SK-N-SH treated with all-trans-retinoic acid at 6 μM for 48 hours (cell line): ENCODE data around the gene COBL.

Experiments
- ATAC-seq: fragments of 200-7000 bp; cut with Tn5 transposase; 3 replicates; pipeline ENCODE4 v1.9.1; 2020; ENCODE audit warnings: mild to moderate bottlenecking, moderate library complexity
- ARNTL ChIP-seq: fragments of 450-650 bp; formaldehyde crosslinking; IDR thresholded peaks from 2 replicates; pipeline ENCODE4 v1.5.0; 2020; ENCODE audit warnings: low read depth, mild to moderate bottlenecking, moderate library complexity, borderline replicate concordance
- BACH2 ChIP-seq: fragments of 250-450 bp; sonication (Bioruptor Pico); IDR thresholded peaks from 2 replicates; pipeline ENCODE4 v1.9.0; 2021; ENCODE audit warnings: mild to moderate bottlenecking, borderline replicate concordance
- CSDC2 ChIP-seq: fragments of 250-450 bp; sonication (Bioruptor Pico); IDR thresholded peaks from 2 replicates; pipeline ENCODE4 v1.5.0; 2020; ENCODE audit warnings: mild to moderate bottlenecking, moderate library complexity
- ESRRG ChIP-seq: fragments of 250-450 bp; sonication (Bioruptor Pico); IDR thresholded peaks from 2 replicates; pipeline ENCODE4 v1.6.1; 2021; ENCODE audit warnings: mild to moderate bottlenecking
- GLIS3 ChIP-seq: fragments of 250-450 bp; sonication (Bioruptor Pico); IDR thresholded peaks from 2 replicates; pipeline ENCODE4 v1.5.0; 2020; ENCODE audit warnings: mild to moderate bottlenecking, moderate library complexity
- ISL1 ChIP-seq: fragments of 250-450 bp; sonication (Bioruptor Pico); IDR thresholded peaks from 2 replicates; pipeline ENCODE4 v2.1.2; 2022; ENCODE audit warnings: mild to moderate bottlenecking, moderate library complexity
- OSR1 ChIP-seq: fragments of 250-450 bp; sonication (Bioruptor Pico); IDR thresholded peaks from 2 replicates; pipeline ENCODE4 v1.8.0; 2022; ENCODE audit warnings: moderate library complexity, mild to moderate bottlenecking, inconsistent platforms
- PPARA ChIP-seq: fragments of 250-450 bp; sonication (Bioruptor Pico); IDR thresholded peaks from 2 replicates; pipeline ENCODE4 v1.5.0; 2020; ENCODE audit warnings: mild to moderate bottlenecking, borderline replicate concordance
- RARB ChIP-seq: fragments of 250-450 bp; sonication (Bioruptor Pico); IDR thresholded peaks from 2 replicates; pipeline ENCODE4 v1.8.0; 2021; ENCODE audit warnings: mild to moderate bottlenecking, moderate library complexity
- SNAI2 ChIP-seq: fragments of 250-450 bp; sonication (Bioruptor Pico); IDR thresholded peaks from 2 replicates; pipeline ENCODE4 v1.5.0; 2020; ENCODE audit warnings: mild to moderate bottlenecking, moderate library complexity
- TCF4 ChIP-seq: fragments of 250-450 bp; sonication (Bioruptor Pico); IDR thresholded peaks from 2 replicates; pipeline ENCODE4 v1.8.0; 2021; ENCODE audit warnings: mild to moderate bottlenecking, moderate library complexity, borderline replicate concordance
- TOX ChIP-seq: fragments of 250-450 bp; sonication (Bioruptor Pico); IDR thresholded peaks from 2 replicates; pipeline ENCODE4 v1.8.0; 2021; ENCODE audit warnings: mild to moderate bottlenecking, moderate library complexity, borderline replicate concordance
- ZC3H10 ChIP-seq: fragments of 250-450 bp; sonication (Bioruptor Pico); IDR thresholded peaks from 2 replicates; pipeline ENCODE4 v1.5.1; 2021; ENCODE audit warnings: mild to moderate bottlenecking, moderate library complexity
- ZFP3 ChIP-seq: fragments of 250-450 bp; sonication (Bioruptor Pico); IDR thresholded peaks from 2 replicates; pipeline ENCODE4 v1.5.0; 2020; ENCODE audit warnings: mild to moderate bottlenecking, moderate library complexity
- ZFP30 ChIP-seq: fragments of 450-650 bp; formaldehyde crosslinking; IDR thresholded peaks from 2 replicates; pipeline ENCODE4 v1.5.0; 2022; ENCODE audit warnings: mild to moderate bottlenecking, moderate library complexity
- ZNF70 ChIP-seq: fragments of 450-650 bp; formaldehyde crosslinking; IDR thresholded peaks from 2 replicates; pipeline ENCODE4 v1.5.0; 2020; ENCODE audit warnings: mild to moderate bottlenecking, moderate library complexity
- ZNF8 ChIP-seq: fragments of 450-650 bp; formaldehyde crosslinking; IDR thresholded peaks from 2 replicates; pipeline ENCODE4 v1.5.0; 2020; ENCODE audit warnings: mild to moderate bottlenecking, moderate library complexity
- TF ChIP-seq, protein P1 (sequence below): fragments of 250-450 bp; sonication (Bioruptor Pico); IDR thresholded peaks from 2 replicates; pipeline ENCODE4 v1.8.0; 2020; ENCODE audit warnings: mild to moderate bottlenecking, moderate library complexity, borderline replicate concordance
- TF ChIP-seq, protein P2 (sequence below): fragments of 250-450 bp; sonication (Bioruptor Pico); IDR thresholded peaks from 2 replicates; pipeline ENCODE4 v1.5.0; 2020; ENCODE audit warnings: mild to moderate bottlenecking, moderate library complexity
- TF ChIP-seq, protein P3 (sequence below): fragments of 250-450 bp; sonication (Bioruptor Pico); IDR thresholded peaks from 2 replicates; pipeline ENCODE4 v1.5.1; 2021; ENCODE audit warnings: mild to moderate bottlenecking, moderate library complexity
- TF ChIP-seq, protein P4 (sequence below): fragments of 250-450 bp; sonication (Bioruptor Pico); IDR thresholded peaks from 2 replicates; pipeline ENCODE4 v1.5.1; 2020; ENCODE audit warnings: low read depth, mild to moderate bottlenecking, moderate library complexity

The COBL gene

DNA sequence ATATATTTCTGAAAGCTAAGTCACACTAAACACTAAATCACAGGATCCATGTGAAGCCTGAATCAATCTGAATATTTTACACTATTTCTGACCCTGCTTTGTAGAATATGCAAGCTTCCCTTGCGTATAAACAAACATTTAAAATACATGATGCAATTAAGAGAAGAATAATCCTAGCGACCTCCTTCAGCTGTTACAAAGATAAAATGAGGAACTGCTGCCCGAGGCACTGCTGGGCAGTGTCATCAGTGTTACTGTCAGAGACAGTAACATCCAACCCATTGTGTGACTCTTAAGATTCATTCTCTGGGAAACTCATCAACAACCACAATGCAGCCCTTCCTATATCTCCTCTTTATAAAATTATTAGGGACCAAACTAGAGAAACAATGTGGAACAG lies 61.6 kb downstream of the COBL start (continued):
- TF ChIP-seq ZC3H10 (CRISPR knock-in tag) (no peak), SNAI2 (no peak)
- TF ChIP-seq, protein P1, sequence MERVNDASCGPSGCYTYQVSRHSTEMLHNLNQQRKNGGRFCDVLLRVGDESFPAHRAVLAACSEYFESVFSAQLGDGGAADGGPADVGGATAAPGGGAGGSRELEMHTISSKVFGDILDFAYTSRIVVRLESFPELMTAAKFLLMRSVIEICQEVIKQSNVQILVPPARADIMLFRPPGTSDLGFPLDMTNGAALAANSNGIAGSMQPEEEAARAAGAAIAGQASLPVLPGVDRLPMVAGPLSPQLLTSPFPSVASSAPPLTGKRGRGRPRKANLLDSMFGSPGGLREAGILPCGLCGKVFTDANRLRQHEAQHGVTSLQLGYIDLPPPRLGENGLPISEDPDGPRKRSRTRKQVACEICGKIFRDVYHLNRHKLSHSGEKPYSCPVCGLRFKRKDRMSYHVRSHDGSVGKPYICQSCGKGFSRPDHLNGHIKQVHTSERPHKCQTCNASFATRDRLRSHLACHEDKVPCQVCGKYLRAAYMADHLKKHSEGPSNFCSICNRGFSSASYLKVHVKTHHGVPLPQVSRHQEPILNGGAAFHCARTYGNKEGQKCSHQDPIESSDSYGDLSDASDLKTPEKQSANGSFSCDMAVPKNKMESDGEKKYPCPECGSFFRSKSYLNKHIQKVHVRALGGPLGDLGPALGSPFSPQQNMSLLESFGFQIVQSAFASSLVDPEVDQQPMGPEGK (CRISPR knock-in tag): no peak
- TF ChIP-seq, all 23 proteins: peak for 0

DNA sequence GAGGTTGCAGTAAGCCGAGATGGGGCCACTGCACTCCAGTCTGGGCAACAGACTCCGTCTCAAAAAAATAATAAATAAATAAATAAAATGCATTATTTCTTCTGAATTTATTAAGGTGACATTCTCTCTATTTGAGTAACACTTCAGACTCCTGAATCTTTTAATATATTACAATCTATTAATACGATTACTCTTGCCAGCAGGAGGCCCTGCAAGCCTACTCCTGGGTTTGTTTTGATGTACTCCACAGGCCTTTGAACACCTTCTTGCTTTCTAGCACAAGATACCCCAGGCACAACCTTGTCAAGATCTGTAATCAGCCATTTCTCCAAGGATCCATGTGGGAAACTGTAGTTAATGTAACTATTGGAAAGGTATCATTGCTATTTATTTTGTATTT lies 63.5 kb downstream of the COBL start:
- TF ChIP-seq TCF4 (CRISPR knock-in tag) (no peak), PPARA (no peak), OSR1 (CRISPR knock-in tag) (no peak), ZNF8 (CRISPR knock-in tag) (no peak), ISL1 (CRISPR knock-in tag) (no peak), CSDC2 (CRISPR knock-in tag) (no peak), TOX (CRISPR knock-in tag) (no peak), ZFP30 (CRISPR knock-in tag) (no peak), GLIS3 (CRISPR knock-in tag) (no peak), ZFP3 (no peak), ZNF70 (no peak), ARNTL (CRISPR knock-in tag) (no peak)
- TF ChIP-seq, protein P2, sequence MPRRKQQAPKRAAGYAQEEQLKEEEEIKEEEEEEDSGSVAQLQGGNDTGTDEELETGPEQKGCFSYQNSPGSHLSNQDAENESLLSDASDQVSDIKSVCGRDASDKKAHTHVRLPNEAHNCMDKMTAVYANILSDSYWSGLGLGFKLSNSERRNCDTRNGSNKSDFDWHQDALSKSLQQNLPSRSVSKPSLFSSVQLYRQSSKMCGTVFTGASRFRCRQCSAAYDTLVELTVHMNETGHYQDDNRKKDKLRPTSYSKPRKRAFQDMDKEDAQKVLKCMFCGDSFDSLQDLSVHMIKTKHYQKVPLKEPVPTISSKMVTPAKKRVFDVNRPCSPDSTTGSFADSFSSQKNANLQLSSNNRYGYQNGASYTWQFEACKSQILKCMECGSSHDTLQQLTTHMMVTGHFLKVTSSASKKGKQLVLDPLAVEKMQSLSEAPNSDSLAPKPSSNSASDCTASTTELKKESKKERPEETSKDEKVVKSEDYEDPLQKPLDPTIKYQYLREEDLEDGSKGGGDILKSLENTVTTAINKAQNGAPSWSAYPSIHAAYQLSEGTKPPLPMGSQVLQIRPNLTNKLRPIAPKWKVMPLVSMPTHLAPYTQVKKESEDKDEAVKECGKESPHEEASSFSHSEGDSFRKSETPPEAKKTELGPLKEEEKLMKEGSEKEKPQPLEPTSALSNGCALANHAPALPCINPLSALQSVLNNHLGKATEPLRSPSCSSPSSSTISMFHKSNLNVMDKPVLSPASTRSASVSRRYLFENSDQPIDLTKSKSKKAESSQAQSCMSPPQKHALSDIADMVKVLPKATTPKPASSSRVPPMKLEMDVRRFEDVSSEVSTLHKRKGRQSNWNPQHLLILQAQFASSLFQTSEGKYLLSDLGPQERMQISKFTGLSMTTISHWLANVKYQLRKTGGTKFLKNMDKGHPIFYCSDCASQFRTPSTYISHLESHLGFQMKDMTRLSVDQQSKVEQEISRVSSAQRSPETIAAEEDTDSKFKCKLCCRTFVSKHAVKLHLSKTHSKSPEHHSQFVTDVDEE (CRISPR knock-in tag): no peak
- TF ChIP-seq, protein P3, sequence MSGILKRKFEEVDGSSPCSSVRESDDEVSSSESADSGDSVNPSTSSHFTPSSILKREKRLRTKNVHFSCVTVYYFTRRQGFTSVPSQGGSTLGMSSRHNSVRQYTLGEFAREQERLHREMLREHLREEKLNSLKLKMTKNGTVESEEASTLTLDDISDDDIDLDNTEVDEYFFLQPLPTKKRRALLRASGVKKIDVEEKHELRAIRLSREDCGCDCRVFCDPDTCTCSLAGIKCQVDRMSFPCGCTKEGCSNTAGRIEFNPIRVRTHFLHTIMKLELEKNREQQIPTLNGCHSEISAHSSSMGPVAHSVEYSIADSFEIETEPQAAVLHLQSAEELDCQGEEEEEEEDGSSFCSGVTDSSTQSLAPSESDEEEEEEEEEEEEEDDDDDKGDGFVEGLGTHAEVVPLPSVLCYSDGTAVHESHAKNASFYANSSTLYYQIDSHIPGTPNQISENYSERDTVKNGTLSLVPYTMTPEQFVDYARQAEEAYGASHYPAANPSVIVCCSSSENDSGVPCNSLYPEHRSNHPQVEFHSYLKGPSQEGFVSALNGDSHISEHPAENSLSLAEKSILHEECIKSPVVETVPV (CRISPR knock-in tag): no peak
- TF ChIP-seq, protein P1 (CRISPR knock-in tag): no peak
- no peak for ATAC-seq

DNA sequence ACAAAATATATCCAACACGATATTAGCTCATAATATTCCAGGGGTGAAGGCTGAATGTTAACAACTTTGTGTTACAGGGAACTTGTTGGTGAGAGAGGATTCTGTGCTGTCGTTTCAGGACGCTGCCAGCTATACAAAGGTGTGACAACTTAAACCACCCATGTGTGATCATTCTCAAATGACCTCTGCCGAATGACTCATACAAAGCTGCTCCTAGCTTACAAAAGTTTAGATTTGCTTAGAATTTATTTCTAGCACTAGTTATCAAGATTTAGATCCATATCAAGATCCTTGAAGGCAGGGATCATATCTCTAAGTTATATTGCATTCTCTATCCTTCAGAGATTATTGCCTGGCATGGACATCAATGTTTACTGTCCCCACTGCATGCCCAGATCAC lies 65.3 kb downstream of the COBL start:
- ATAC-seq: no peak
- TF ChIP-seq, protein P1 (CRISPR knock-in tag): no peak
- no peak for TF ChIP-seq ARNTL (CRISPR knock-in tag)
- no peak for TF ChIP-seq SNAI2
- no peak for TF ChIP-seq BACH2 (CRISPR knock-in tag)
- TF ChIP-seq ZFP30 (CRISPR knock-in tag): no peak
- TF ChIP-seq ESRRG (CRISPR knock-in tag): no peak
- TF ChIP-seq ZNF8 (CRISPR knock-in tag): no peak
- TF ChIP-seq, all 23 proteins: peak for 0

DNA sequence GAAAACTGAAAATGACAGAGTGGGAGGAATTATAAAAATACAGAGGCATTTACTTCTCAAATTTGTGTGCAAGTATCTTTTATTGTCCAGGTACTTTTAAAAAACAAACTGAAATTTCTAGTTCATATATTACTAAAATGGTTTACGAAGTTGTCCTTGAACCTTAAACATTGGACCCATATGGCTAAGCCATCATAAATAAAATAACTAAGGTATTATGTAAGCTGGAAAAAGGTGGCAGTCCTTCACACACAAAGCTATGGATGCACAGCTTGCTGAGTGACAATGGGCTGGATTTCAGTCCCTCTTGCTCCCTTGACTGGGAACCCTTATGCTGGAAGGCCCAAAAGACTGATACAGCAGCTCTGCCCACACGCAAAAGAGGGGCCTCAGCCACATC lies 66.1 kb downstream of the COBL start:
- no peak for ATAC-seq
- no peak for TF ChIP-seq BACH2 (CRISPR knock-in tag)
- TF ChIP-seq ARNTL (CRISPR knock-in tag): no peak
- TF ChIP-seq, protein P4, sequence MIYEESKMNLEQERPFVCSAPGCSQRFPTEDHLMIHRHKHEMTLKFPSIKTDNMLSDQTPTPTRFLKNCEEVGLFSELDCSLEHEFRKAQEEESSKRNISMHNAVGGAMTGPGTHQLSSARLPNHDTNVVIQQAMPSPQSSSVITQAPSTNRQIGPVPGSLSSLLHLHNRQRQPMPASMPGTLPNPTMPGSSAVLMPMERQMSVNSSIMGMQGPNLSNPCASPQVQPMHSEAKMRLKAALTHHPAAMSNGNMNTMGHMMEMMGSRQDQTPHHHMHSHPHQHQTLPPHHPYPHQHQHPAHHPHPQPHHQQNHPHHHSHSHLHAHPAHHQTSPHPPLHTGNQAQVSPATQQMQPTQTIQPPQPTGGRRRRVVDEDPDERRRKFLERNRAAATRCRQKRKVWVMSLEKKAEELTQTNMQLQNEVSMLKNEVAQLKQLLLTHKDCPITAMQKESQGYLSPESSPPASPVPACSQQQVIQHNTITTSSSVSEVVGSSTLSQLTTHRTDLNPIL (CRISPR knock-in tag): no peak
- TF ChIP-seq SNAI2: no peak
- no peak for TF ChIP-seq GLIS3 (CRISPR knock-in tag)
- TF ChIP-seq ISL1 (CRISPR knock-in tag): no peak
- TF ChIP-seq TOX (CRISPR knock-in tag): no peak
- TF ChIP-seq ZNF8 (CRISPR knock-in tag): no peak
- TF ChIP-seq RARB: no peak
- TF ChIP-seq, protein P2 (CRISPR knock-in tag): no peak
- no peak for TF ChIP-seq PPARA
- TF ChIP-seq ZFP3: no peak
- TF ChIP-seq ZFP30 (CRISPR knock-in tag): no peak
- no peak for TF ChIP-seq ZC3H10 (CRISPR knock-in tag)
